Fibroblast of mammary gland (primary cell): Measurements from ENCODE around the gene CARD9.

ENCODE experiments used
- DNase-seq: peaks from one replicate; pipeline ENCODE4 v3.0.0-alpha.2; 2010; ENCODE audit warnings: low read depth
- H3K4me3 ChIP-seq: 2 replicates; pipeline ENCODE4 v1.5.1; 2011; ENCODE audit warnings: low read depth, mild to moderate bottlenecking, low read length, moderate library complexity; ENCODE audit not compliant: control insufficient read depth
- TF ChIP-seq, protein P1 (sequence below): conservative IDR thresholded peaks from 2 replicates; pipeline ENCODE4 v1.5.1; 2011; ENCODE audit warnings: low read depth, low read length, inconsistent platforms; ENCODE audit not compliant: control insufficient read depth, insufficient read depth

CARD9 gene

DNA sequence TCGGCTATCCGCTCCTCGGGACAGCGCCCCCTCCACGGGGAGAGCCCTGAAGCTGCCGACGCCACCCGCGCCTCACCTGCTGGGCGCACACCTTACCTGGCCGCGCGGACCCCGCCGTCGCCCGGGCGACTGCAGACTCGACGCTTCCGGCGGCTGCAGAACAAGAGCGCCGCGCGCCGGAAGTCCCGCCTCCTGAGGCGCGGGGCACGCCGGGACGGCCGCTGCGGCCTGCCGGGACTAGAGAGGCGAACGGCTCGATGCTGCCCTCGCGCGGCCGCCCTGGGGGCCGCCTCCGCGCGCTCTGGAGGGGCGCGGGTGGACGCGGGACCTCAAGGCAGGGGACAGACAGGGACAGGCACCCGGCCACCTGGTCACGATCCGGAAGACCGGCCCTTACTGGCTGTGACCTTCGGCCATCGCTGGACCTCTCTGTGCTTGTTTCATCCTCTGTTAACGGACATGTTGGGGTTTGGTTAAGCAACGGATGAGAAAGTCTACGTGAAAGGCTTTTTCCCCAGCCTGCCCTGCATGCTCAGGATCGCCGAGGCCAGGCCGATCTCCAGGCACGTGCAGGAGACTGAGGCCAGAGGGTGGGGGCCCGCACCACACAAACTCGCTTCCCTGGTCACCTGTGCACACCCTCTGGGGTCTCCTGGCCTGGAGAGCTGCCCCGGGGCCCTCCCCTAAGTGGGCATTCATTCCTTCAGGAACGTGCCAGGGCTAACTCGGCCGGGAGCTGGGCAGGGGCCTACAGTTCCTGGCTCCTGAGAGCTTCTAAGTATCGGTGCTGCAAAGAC lies 26.8 kb upstream of the CARD9 start, which contains the start of gene SNAPC4:
SNAPC4 (minus strand) TSS at position 133 of the 797 bp plus-strand sequence. CDS start 1,742 bp downstream, outside the sequence.
- TF ChIP-seq, protein P1, sequence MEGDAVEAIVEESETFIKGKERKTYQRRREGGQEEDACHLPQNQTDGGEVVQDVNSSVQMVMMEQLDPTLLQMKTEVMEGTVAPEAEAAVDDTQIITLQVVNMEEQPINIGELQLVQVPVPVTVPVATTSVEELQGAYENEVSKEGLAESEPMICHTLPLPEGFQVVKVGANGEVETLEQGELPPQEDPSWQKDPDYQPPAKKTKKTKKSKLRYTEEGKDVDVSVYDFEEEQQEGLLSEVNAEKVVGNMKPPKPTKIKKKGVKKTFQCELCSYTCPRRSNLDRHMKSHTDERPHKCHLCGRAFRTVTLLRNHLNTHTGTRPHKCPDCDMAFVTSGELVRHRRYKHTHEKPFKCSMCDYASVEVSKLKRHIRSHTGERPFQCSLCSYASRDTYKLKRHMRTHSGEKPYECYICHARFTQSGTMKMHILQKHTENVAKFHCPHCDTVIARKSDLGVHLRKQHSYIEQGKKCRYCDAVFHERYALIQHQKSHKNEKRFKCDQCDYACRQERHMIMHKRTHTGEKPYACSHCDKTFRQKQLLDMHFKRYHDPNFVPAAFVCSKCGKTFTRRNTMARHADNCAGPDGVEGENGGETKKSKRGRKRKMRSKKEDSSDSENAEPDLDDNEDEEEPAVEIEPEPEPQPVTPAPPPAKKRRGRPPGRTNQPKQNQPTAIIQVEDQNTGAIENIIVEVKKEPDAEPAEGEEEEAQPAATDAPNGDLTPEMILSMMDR = no peak
- peak within 1 kb of the TSS; percentile 79 for H3K4me3 ChIP-seq

GRCh38 chr9:136399176-136400037 lies 25.9 kb upstream of the CARD9 start:
- H3K4me3 ChIP-seq = peak overlapping the region; percentile 79
- TF ChIP-seq, protein P1 = no peak
- DNase-seq = peak; percentile 23

More for the DNA sequence above, 26.8 kb upstream of the CARD9 start, which contains the start of gene SNAPC4:
- peak; percentile 74 for DNase-seq

- no peak overlapping the region for H3K4me3 ChIP-seq
- DNase-seq = no peak
- TF ChIP-seq, protein P1 = no peak
These were observed 24.8 kb upstream of the CARD9 start for GRCh38 chr9:136398286-136398685.

- TF ChIP-seq, protein P1 = no peak
- no peak overlapping the region for H3K4me3 ChIP-seq
- no peak for DNase-seq
These were observed 24.2 kb upstream of the CARD9 start for GRCh38 chr9:136397643-136398042.

DNA sequence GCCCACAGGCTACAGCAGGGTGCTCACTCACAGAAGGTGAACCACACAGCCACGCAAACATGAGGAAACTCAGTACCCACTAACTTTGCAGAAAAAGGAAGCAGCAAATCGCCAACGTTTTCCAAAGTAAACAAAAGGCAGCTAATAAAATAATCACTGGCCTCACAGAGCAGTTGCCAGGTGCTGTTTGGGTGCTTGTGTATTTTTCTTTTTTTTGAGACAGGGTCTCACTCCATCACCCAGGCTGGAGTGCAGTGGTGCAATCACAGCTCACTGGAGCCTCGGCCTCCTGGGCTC lies 22.7 kb upstream of the CARD9 start:
- TF ChIP-seq, protein P1 = no peak
- no peak overlapping the region for H3K4me3 ChIP-seq
- no peak for DNase-seq

DNA sequence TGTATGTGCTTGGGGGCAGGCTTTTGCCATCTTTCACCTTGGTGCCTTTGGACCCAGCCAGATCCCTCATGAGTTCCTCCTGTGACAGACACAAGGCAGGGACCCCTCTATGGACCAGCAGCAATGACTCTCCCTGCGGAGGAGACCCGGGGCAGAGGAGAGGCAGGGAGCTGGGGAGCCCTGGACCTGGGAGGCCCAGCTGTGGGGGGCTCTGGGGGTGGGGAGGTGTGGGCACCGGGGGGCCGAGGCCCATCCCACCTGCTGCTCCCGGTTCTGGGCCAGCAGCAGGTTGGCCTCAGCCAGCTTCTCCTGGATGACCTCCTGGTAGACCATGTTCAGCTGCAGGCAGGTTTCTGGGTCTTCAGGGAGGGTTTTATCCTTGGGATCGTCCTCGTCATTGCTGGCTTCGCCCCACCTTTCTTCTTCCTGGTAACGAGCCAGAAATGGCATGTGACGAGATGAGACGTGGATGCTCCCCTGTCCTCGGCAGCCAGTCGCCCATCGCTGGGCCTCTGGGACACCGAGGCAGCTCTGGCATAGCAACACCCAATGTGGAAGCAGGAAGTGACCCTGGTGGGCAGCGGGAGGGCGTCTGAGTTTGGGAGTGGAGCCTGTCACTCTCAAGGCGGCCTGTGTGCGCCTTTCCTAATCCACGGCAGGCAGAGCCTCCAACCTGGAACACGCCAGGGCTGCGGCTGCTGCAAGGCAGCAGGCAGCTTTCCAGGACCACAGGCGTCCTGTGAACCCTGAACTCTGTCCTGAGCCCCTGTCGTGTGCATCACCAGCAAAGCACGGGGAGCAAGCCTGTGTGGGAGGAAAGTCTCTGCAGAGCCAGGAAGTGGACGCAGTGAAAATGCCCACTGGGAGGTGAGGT lies 22.1 kb upstream of the CARD9 start:
- TF ChIP-seq, protein P1 = no peak
- no peak for DNase-seq
- no peak overlapping the region for H3K4me3 ChIP-seq
